ENCODE results near the gene MIB1.

Gene MIB1

DNA sequence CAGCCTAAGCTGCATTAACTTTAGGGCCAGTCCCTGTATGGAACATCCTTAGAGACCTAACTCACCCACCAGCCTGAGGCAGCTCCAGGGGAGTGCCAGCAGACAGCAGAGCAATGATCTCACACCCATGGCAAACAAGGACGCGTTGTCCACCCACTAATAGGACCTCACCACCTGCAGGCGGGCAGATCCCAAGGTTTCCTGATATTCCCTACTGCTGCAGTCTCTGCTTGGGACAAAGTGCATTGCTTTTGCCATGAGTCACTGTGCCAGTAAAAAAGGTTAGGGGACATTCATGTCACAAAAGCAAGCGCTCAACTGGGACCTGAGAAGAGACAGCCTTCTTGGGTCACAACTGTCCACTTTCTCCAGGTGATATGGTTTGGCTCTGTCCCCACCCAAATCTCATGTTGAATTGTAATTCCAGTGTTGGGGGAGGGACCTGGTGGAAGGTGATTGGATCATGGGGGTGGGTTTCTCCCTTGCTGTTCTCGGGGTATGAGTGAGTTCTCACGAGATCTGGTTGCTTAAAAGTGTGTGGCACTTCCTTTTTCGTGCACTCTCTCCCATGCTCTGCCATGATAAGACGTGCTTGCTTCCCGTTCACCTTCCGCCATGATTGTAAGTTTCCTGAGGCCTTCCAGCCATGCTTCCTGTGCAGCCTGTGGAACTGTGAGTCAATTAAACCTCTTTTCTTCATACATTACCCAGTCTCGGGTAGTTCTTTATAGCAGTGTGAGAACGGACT lies 160.2 kb downstream of the MIB1 start:
- DNase-seq = no peak

DNA sequence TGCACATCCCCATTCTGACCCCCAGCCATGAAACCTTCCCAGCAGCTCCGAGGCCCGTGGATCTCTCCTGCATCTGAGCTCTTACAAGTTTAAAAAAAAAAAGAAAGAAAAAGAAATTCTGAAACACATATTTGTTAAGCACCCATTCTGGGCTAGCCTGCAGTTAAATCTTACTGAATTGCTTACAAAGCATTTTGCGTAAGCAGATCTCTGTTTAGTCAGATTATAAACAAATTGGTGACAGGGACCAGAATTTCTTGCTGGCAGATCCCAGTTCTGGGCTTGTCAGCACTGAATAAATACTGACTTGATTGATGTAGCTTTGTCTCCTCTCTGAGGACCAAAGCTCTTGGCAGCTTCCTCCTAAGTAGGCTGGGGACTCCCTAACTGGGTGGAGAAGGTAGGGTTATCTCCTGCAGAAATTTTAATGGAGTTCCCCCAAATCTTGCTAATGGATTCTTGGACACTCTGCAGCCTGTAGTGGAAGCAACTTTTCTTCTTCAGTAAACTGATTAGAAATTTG lies 160.9 kb downstream of the MIB1 start:
- DNase-seq = no peak

DNA sequence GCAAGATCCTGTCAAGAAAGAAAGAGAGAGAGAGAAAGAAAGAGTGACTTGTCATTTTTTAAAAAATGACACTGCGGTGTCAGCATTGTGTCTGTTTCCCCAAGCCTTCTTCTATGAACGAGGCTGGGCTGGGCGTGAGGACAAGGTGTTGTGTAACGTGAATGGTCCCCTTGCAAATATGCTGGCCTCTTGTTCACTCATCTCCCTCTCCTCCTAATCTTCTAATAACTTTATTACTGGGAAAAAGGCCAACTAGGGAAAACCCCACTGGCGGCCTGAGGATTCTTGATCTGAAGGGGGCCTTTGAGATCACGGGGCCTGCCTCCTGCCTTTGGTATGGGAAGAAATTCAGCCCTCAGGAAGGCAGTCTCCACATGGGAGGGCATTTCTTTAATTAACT lies 163.1 kb downstream of the MIB1 start:
- DNase-seq = no peak

DNA sequence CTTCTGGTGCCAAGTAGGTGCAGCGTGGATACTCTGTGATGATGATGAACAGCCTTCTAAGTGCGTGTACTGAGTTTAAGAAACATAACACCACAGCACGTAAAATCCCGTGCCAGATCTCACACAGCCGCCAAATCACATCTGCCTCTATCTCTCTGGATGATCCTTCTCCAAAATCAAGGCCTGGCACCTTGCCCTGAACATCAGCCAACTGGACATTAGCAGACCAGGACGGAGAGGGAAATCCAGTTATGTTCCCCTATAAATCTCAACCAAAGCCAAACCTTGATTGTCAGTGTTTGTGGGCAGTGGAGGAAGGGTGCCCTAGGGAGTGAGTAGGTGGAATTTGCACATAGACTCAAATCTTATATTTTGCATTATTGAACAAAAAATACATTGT lies 164.3 kb downstream of the MIB1 start:
- DNase-seq = no peak

DNA sequence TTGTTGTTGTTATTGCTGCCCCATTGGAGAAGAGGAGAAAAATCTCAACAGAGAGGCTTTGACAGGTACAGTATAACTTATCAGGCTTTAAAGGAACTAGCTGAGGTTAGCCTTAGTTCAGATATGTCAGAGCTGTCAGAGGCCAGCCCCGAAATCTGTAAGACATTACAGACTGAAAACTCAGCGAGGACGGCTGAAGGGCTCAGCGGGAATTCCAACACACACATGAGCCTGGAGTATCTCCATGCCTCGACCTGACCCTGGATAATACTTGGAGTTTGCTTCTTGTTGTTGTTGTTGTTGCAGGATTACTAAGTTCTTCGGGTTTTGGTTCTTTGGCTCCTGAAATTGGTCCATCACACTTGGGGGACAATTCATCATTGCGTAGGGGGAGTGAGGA lies 166.9 kb downstream of the MIB1 start:
- DNase-seq = no peak

DNA sequence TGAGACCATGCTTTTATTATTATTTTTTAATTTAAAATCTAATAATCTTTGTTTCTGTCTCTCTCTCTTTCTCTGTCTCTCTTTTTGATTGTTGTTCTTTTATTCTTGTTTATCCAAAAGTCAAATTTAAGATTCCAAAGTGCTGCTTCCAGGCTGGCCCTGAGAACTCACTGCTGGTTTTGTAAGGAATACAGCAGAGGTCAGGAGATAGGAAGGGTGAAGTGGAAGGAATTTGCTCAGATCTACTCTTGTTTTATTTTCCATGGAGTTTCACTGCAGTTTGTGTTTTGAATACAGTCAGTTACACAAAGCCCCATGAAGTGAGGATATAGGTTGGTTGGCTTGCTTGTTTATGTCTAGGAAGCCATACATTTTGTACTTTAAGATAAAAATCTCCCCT lies 168.1 kb downstream of the MIB1 start:
- no peak for DNase-seq

DNA sequence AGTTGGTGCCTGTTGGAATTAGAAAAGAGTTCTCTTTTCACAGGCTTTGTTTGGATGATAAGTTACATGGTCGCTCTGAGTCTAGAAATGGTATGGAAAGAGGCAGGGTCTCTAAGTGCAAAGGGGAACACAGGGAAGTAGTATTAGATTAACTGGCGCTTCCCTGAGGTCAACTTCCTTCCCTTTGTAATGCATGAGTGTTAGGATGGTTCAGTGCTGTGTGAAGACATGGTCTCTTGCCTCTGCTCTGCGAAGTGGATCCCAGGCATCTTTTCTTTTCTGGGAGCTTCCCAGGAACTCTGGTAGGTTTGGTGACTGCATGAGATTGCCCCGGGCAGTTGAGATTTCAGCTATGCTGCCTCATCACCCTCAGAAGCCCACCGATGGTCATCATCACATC lies 170.3 kb downstream of the MIB1 start:
- DNase-seq = no peak

DNA sequence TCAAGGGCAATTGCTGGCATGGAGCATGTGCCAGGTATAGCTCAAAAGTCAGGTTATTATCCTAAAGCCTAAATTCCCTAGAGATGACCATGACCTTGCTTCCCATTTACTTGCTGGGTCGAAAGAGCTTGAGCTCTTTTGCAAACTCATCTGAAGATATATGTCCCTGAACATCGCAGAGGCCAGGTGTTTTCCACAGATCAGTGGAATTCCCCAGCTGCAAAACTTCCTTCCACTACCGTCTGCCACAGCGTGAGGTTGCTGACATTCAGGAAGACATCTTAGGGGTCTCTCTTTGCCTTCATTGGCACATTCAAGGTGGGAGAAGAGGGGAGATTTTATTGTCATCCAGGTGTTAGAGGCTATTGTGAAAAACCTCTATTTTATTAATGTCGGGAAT lies 171.0 kb downstream of the MIB1 start:
- DNase-seq = no peak

DNA sequence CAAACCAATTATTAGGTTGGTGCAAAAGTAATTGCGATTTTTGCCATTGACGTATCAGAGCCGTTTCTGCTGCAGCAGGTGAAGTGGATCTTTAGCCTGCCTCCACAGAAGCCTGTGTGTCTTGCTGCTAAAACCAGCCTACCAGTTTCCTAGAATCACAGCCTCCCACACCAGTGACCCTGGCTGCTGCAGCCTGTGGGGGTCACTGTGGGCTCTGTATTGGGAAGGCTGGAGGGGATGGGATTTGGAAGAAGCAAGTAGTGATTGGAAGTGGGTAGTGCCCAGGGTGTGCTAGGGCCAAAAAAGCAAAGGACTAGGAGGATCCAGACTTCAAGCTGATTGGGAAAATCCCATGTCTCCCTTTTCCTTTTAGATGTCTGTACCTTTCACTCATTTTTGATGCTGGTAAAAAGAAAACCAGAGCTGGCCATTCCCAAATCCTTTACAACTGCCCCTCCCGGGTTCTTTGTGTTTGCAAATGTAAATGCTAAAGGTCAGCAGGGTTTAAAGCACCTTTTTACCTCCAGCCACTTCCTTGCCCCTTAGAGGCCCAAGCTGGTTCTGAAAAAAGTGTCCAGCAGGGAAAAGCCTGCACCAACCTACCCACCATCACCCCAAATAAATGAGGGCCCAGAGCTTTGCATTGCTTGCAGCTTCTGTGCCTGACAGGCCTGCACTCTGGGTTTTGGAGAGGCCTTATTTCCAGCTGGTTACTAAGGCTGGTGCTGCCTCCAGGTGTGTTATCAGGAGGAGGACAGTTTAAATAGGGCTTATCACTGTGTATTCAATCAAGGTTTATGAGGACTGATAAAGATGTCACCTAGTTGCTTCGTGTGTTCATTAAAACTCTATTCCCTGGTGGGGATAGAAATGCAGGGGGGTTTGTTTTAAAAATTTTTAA lies 172.0 kb downstream of the MIB1 start:
- no peak for DNase-seq

DNA sequence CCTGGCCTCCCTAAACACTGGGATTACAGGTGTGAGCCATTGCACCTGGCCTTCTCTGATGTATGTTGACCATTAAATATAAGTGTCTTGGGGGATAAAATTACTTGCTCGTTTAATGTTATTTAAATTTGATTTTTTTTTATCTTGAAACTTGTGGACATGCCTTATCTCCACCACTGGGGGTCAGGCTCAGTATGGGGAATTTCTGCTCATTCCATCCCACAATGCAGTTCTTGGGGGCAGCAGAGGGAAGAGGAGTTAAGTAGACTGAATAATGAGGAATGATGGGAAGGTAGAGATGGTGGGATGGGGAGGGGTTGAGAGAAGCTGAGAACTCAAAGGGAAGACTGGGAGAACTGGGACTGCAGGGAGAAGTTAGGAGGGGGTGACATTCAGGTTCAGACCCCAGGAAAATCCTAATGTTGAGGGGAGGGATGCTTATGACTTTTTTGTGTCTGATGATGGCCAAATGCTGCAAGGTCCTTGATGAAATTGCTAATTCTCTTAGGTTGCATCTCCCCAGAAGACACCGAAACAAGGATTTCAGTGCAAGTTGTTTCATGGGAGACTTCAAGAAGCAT lies 174.2 kb downstream of the MIB1 start:
- DNase-seq = no peak

DNA sequence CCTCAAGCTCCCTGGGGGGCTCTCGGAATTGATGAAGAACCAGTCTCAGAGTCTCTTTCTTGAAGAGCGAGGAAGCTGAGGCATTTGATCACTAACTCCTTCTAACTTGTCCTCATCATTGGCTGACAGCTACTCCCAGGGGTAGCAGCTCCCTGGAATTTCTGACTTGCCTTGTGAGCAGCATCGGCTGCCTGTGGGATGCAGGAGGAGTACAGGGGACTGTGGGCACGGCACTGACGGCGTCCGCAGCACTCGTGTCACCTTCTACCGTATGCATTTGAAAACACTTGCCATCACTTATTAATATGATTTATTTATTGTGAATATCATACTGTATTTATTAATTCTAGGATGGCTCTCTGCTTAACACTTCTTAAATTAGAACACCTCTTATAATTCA lies 175.0 kb downstream of the MIB1 start:
- no peak for DNase-seq

DNA sequence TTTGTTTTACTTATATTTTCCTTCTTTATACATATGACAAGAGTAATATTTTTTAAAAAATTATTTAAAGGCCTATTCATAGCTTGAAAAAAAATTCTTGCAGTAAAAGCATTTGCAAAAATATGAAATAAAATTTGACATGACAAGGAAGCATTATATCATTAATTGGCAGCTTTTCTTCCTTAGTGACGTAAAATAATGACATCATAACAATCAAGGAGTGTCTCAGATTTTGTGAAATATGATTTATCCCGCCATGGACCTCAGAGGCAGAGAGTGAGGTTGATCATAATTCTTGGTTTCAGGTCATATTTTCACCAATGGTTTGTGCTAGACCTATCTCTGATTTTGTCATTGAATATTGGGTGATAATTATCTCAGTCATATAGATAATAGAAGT lies 176.0 kb downstream of the MIB1 start:
- no peak for DNase-seq

DNA sequence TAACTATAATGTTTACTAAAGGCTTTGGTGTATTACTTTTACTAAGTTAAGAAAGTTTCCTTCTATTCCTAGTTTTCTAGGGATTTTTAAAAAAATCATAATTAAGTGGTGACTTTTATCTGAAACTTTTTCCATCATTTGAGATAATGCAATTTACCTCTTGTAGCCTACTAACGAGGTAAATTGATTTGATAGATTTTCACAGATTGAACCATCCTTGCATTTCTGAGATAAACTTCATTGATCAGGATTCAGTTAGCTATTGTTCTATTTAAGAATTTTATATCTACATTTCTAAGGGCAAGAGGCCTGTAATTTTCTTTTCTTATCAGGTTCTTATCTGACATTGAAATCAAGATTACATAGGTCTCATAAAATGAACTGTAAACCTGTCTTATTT lies 178.1 kb downstream of the MIB1 start:
- DNase-seq = no peak

All from activated CD4-positive, alpha-beta T cell treated with anti-CD3 and anti-CD28 coated beads, Interleukin-2, amount 50 U/mL, for 4 hours (primary cell).